Hepatocyte (in vitro differentiated cells): ENCODE data around the gene FAM161A.
"Not testable (repeated sequence)": the region's sequence is repeated elsewhere in the genome, so short reads cannot be mapped to it uniquely, and the experiment has no call there.

Experiments used
- EZH2 ChIP-seq: fragments of 200-600 bp; sonication (generic); IDR thresholded peaks from 2 replicates; pipeline ENCODE4 v1.6.1; 2016; ENCODE audit warnings: antibody characterized with exemption, mild to moderate bottlenecking, borderline replicate concordance
- TF ChIP-seq, protein P1 (sequence below): fragments of 200-600 bp; sonication (generic); IDR thresholded peaks from 2 replicates; pipeline ENCODE4 v1.5.1; 2016; ENCODE audit warnings: antibody characterized with exemption, mild to moderate bottlenecking; ENCODE audit not compliant: poor library complexity

DNA sequence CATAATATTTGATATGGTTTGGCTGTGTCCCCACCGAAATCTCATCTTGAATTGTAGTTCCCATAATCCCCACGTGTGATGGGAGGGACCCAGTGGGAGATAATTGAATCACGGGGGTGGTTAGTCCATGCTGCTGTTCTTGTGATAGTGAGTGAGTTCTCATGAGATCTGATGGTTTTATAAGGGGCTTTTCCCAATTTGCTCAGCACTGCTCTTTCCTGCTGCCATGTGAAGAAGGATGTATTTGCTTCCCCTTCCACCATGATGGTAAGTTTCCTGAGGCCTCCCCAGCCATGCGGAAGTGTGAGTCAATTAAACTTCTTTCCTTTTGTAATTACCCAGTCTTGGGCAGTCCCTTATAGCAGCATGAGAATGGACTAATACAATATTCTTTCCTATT, 56.4 kb downstream of the FAM161A start:
- TF ChIP-seq, protein P1, sequence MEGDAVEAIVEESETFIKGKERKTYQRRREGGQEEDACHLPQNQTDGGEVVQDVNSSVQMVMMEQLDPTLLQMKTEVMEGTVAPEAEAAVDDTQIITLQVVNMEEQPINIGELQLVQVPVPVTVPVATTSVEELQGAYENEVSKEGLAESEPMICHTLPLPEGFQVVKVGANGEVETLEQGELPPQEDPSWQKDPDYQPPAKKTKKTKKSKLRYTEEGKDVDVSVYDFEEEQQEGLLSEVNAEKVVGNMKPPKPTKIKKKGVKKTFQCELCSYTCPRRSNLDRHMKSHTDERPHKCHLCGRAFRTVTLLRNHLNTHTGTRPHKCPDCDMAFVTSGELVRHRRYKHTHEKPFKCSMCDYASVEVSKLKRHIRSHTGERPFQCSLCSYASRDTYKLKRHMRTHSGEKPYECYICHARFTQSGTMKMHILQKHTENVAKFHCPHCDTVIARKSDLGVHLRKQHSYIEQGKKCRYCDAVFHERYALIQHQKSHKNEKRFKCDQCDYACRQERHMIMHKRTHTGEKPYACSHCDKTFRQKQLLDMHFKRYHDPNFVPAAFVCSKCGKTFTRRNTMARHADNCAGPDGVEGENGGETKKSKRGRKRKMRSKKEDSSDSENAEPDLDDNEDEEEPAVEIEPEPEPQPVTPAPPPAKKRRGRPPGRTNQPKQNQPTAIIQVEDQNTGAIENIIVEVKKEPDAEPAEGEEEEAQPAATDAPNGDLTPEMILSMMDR: not testable (repeated sequence)
- TF ChIP-seq EZH2: not testable (repeated sequence)
